DMS79 treated with DMSO at 0.1 percent for 48 hours (cell line): ENCODE measurements around the gene TMEM174.

Experiments used
- DNase-seq: peaks from one replicate; lab custom pipeline; 2025; lab: John Stamatoyannopoulos, UW

The TMEM174 gene, protein sequence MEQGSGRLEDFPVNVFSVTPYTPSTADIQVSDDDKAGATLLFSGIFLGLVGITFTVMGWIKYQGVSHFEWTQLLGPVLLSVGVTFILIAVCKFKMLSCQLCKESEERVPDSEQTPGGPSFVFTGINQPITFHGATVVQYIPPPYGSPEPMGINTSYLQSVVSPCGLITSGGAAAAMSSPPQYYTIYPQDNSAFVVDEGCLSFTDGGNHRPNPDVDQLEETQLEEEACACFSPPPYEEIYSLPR

DNA sequence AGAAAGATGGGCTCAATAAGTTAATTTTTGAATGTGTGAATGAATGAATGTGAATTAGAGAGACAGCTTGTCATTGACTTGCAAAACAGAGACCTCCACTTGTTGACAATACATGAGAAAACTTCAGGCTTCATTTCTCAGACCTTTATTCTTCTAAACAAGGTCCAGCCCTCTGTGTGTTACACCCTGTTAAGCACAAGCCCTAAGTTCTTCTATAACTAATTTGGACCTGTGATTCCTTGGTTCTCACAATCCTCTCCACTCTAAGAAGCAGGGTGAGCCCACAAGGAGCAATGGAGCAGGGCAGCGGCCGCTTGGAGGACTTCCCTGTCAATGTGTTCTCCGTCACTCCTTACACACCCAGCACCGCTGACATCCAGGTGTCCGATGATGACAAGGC, at the start of gene TMEM174:
TSS of gene TMEM174 (plus strand) at position 243 of the 400 bp plus-strand sequence. CDS start at position 294, 51 bp downstream.
- no peak for DNase-seq

DNA sequence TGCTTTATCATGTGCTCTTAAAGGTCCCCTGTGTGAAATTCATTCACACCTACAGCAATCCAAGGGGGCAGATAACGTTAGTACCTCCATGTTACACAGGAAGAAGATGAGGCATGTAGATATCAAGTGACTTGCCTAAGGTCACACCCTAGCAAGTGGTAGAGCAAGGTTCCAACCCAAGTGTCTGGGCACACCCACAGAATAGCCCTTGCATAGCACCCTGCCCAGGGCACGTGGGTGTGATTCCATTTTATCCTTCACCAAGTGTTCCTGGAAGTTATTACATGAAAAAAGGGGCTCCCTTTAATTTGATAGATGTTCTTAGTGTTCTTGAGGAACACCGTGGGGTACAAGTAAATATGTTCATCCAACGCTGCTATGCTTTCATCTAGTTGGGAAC, 47.7 kb upstream of the TMEM174 start:
- DNase-seq: no peak

GRCh38 chr5:73126381-73126780, 46.6 kb upstream of the TMEM174 start:
- no peak for DNase-seq

DNA sequence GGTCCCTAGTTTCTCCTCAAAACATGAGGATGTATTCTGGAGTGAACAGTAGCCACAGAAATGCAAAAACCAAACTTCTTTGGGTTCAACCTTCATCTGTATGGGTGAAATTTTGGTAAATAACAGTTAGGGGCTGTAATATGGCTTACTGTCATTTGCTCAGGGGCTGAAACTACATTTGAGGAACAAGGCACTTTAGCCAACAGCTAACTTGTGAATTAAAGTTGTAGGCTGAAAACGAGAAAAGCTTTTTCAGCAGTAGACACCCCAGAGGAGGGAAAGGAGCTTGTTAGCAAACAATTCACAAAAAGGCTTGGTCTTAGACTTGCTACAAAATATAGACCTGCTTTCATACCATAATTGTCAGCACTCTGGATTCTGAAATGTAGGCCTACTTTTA, 46.0 kb upstream of the TMEM174 start:
- no peak for DNase-seq

DNA sequence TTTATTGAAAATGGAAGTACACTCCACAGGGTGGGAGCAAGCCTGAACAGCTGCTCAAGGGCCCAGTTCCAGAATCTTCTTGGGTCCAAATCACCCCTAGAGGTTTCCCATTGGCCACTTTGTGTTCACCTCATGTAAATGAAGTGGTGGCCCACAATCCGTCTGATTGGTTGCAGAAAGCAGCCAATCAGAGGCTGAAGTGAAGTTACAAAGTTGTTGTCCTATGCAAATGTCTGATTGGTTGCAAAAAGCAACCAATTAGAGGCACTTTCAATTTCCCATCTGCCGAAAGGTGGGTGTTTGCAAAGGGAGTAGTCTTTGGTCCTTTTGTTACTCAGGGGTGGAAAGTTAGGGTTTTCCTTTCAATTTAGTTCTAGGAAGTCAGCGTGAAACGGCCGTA, 43.9 kb upstream of the TMEM174 start:
- DNase-seq: no peak

- DNase-seq: no peak
These were observed 42.2 kb upstream of the TMEM174 start for GRCh38 chr5:73130811-73131210.

- DNase-seq: no peak
These were observed 41.1 kb upstream of the TMEM174 start for GRCh38 chr5:73131711-73132425.

- no peak for DNase-seq
These were observed 40.2 kb upstream of the TMEM174 start for GRCh38 chr5:73132759-73133158.

- DNase-seq: no peak
These were observed 38.0 kb upstream of the TMEM174 start for GRCh38 chr5:73135021-73135420.

DNA sequence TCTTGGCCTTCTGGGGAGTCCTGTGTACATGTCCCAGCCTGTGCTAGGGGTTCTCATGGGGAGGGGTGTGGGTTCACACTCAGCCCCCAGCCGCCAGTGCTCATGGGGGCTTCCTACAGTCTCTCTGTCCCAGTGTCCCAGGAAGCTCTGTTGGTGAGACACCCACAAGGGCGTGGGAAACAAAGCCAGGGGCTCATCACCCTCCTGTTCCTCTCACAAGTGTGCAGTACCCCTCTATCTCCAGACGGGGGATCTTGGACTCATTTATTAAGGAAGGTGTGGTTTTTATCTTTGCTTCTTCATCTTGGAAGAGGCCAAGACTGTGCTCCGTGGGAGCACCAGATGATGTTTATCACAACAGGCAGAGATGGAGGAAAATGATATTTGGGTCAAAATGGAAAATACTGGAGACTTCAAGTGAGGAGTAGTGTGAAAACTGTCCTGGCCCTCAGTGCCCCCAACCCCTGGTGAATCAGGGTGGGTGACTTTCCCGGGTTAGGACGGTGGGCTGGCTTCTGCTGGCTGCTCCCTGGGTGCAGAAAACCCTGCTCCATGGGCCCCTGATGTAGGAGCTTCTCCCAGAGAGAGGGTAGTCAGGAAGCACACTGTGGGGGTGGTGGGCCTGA, 37.5 kb upstream of the TMEM174 start:
- DNase-seq: no peak

DNA sequence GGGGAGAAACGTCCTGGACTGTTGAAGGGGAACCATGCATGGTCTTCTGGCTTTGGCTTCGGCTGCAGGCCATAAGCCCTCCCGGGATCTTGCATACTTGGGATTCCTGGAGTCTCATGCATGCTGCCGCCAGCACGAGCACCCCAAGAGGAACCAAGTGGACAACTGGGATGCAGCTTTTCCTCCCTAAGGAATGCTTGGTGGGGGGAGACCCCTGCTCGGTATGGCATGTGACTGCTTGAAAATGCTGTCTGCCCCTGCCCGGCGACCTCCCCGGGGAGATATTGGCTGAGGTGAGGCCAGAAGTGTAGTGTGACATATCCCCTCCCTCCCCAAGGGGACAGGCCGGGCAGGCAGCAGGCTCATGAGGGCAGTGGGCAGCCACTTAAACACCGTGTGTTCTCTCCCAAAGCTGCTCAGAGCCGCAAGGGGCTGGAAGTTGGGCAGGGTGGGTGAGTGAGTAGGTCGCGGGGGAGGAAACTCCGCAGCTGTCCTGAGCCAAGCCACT, 36.9 kb upstream of the TMEM174 start:
- DNase-seq: no peak

GRCh38 chr5:73137563-73138530, 35.1 kb upstream of the TMEM174 start:
- no peak for DNase-seq

DNA sequence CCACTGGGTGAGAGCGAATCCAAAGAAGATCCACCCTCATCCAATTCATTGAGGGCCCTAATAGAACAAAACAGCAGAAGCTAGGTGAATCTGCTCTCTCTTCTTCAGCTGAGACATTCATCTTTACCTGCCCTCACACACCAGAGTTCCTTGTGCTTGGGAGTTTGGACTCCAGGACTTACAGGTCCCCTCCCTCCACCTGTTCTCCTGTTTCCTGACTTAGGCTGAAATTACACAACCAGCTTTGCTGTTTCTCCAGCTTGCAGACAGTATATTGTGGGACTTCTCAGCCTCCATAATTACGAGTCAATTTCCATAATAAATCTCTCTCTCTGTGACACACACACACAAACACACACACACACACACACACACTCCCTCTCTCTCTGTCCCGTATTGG, 33.5 kb upstream of the TMEM174 start:
- no peak for DNase-seq

- no peak for DNase-seq
These were observed 32.2 kb upstream of the TMEM174 start for GRCh38 chr5:73140801-73141200.

- no peak for DNase-seq
These were observed 31.0 kb upstream of the TMEM174 start for GRCh38 chr5:73142035-73142434.

- DNase-seq: no peak
These were observed 29.3 kb upstream of the TMEM174 start for GRCh38 chr5:73143716-73144115.

DNA sequence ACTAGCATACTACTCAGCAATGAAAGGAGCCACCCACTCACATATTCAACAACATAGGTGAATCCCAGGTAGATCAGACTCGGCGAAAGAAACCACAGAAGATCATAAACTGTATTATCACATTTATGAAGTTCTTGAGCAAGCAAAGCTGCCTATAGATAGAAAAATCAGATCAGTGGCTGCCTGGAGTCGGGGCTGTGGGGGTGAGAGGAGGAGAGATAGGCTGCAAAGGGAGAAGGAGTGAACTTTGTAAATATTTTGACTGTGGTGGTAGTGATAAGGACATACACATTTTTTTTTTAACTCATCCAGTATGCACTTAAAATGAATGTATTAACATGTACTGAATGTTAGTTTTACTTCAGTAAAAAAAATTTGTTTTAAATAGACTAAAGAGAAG, 23.5 kb upstream of the TMEM174 start:
- no peak for DNase-seq

DNA sequence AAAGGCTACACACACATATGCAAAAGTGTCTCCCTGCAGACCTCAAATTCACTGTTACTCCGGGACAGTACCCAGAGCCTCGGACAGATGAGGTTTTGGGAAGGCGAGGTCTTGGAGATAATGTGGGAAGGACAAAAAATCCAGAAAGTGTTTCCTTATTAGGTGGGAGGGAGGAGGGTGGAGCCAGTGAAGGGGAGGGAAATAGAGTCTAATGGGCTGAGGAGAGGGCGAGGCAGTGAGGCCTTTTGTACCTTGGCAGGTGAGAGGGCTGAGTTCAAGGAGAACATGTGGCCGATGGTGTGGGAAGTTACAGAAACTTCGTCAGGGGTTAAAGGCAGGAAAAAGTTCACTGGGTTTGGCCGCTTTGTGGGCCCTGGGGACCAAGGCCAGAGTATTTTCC, 22.1 kb upstream of the TMEM174 start:
- no peak for DNase-seq

- DNase-seq: no peak
These were observed 21.1 kb upstream of the TMEM174 start for GRCh38 chr5:73151766-73152410.

DNA sequence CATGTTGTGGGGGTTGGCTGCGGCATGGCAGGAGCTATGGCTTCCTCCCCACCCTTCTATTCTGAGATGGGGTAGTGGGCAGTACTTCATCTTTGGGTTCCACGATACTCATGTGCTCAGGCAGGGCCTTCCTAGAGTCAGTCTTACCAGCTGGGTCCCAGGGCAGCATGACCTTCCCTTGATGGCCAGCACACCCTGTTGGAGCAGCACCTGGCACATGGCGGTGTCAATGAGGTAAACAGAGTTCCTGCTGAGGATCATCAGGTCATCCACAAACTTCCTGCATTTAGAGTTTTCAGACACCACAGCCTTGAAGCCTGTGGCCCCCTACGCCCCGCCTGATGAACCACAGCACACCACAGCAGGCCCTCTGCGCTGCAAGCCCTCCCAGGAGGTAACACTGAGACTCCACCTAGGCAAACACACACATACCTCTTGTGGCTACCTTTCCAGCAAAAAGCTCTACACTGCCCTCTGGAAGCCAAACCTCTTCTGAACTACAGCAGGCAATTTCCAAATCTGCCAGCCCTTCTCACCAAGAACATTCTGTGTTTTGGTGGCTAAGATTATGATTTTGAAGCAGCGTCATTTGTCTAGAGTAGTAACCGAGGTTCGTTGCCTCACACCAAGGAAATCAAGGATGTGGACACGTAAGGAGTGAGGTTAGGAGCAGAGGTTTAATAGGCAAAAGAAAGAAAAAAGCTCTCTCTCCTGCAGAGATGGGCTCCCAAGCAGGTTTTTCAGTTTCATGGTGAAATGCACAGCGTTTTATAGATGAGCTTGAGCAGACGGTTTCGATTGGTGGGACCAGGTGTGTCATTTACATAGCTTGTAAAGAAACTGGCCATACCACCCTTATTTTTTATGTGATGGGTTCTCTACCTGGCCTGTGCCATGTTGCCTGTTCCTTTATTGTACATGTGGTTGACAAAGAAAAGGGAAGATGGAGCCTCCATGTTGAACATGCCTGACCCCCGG, 20.3 kb upstream of the TMEM174 start:
- no peak for DNase-seq
